ENCODE results near the gene PSKH1. TPM values are rescaled to one million over a fixed set of nuclear protein-coding genes. Genes with fewer than 3 reads are reported as not detected.
A peak's percentile ranks its signal among the peaks of the same experiment; 100 is the strongest.

PSKH1 gene
- total RNA-seq, 1 donor from 2014 or later, result 17.8 TPM

DNA sequence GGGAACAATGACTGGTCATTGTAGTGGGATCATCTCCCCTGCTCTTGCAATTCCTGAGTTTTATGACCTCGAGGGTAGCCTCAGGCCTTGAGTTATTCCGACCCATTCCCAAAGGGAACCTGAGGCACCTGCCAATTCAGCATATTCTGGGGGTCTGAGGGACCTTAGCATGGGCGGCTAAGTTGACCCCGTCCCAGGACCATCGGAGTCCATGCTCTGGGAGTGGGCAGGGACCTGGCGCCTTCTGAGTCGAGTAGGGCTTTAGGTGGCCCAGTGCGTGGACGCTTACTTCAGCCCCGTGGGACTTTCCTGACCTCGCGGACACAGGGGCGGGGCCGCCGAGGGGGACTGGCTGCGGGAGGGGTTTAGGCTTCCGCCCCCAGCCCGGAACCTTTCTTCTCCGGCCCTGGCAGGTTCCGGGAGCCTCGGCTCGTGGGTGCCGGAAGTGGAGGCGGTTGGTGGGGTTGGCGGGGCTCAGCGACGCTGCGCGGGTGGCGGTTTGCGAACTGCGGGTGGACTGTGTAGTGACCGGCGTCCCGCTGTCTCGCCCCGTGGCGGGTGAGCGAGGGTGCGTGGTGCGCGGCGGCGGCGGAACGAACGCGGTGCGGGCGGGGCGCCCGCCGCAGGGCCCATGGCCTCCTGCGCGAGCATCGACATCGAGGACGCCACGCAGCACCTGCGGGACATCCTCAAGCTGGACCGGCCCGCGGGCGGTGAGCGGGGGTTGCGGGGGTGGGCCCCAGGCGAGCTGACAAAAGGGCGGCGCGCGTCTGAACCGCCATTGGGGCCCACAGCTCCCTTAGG, 20.2 kb upstream of the PSKH1 start, which contains the start of gene EDC4:
Gene EDC4 (plus strand): TSS at position 422 of the 804 bp plus-strand sequence. CDS start 210 bp downstream, at position 632.
- Mint-ChIP-seq H3K4me1 (ENCODE audit: low read depth) (peaks cover 35% of the 10 kb centered on the region), H3K9me3 (no peaks in the 10 kb centered on the region), H3K36me3 (ENCODE audit: low read depth) (peaks cover 32% of the 10 kb centered on the region), H3K4me3 (peak within 1 kb of the TSS; percentile 88), H3K27ac (peak within 1 kb of the TSS; percentile 81), H3K27me3 (ENCODE audit: insufficient read depth) (no peaks in the 10 kb centered on the region)
- DNase-seq (ENCODE audit: low spot score), result peak; percentile 89
- intact Hi-C loops (cut with micrococcal nuclease), result loop anchor here (1.0 to 5.0 kb wide), 8 partner anchors 20 to 95 kb away; partner anchors contain the start of genes NUTF2, PSKH1, RANBP10 and SLC12A4

- Mint-ChIP-seq H3K27me3 (ENCODE audit: insufficient read depth) (no peaks in the 10 kb centered on the region), H3K36me3 (ENCODE audit: low read depth) (peaks cover 36% of the 10 kb centered on the region), H3K4me3 (peak overlapping the region; percentile 88), H3K27ac (peak overlapping the region; percentile 81), H3K4me1 (ENCODE audit: low read depth) (peaks cover 35% of the 10 kb centered on the region), H3K9me3 (no peaks in the 10 kb centered on the region)
- DNase-seq (ENCODE audit: low spot score), result no peak
- intact Hi-C loops (cut with micrococcal nuclease), result loop anchor here (1.0 to 5.0 kb wide), 8 partner anchors 20 to 95 kb away; partner anchors contain the start of genes NUTF2, PSKH1, RANBP10 and SLC12A4
Observed at GRCh38 chr16:67873435-67874370, 19.4 kb upstream of the PSKH1 start.

DNA sequence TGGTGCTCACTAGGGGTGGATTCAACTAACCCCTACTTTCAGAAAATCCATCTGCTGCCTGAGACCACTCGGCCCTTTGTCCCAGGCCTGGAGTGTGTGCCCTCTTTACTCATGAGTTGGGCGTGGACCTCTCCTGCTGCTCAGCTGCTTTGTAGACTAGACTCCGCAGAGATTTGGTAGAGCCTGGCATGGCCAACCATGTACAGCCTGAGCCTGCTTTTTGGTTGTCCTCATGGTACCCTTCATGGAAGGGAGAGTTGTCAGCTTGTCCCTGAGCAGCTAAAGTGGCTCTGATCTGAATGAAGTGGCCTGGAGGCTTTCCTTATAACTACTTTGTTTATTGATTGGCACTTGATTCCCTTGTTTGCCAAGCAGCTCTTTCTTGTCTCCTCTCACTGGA, 18.7 kb upstream of the PSKH1 start:
- Mint-ChIP-seq H3K27me3 (ENCODE audit: insufficient read depth) (no peaks in the 10 kb centered on the region), H3K4me1 (ENCODE audit: low read depth) (peaks cover 35% of the 10 kb centered on the region), H3K4me3 (peak overlapping the region; percentile 88), H3K36me3 (ENCODE audit: low read depth) (peaks cover 43% of the 10 kb centered on the region), H3K27ac (peak overlapping the region; percentile 81), H3K9me3 (no peaks in the 10 kb centered on the region)
- intact Hi-C loops (cut with micrococcal nuclease), result loop anchor here (5.0 kb wide), 1 partner anchor 42 kb away; no protein-coding TSS in a partner anchor
- no peak for DNase-seq (ENCODE audit: low spot score)

- no peak overlapping the region for H3K27ac Mint-ChIP-seq
- H3K27me3 Mint-ChIP-seq (ENCODE audit: insufficient read depth), result no peaks in the 10 kb centered on the region
- H3K4me3 Mint-ChIP-seq, result no peak overlapping the region
- no peaks in the 10 kb centered on the region for H3K9me3 Mint-ChIP-seq
- peaks cover 47% of the 10 kb centered on the region for H3K36me3 Mint-ChIP-seq (ENCODE audit: low read depth)
- no peak for DNase-seq (ENCODE audit: low spot score)
- H3K4me1 Mint-ChIP-seq (ENCODE audit: low read depth), result peaks cover 35% of the 10 kb centered on the region
- intact Hi-C loops (cut with micrococcal nuclease), result no loop called here
Observed at GRCh38 chr16:67877064-67877463, 16.0 kb upstream of the PSKH1 start.

- peaks cover 52% of the 10 kb centered on the region for H3K36me3 Mint-ChIP-seq (ENCODE audit: low read depth)
- intact Hi-C loops (cut with micrococcal nuclease), result no loop called here
- H3K4me1 Mint-ChIP-seq (ENCODE audit: low read depth), result peaks cover 28% of the 10 kb centered on the region
- no peak overlapping the region for H3K4me3 Mint-ChIP-seq
- H3K27me3 Mint-ChIP-seq (ENCODE audit: insufficient read depth), result no peaks in the 10 kb centered on the region
- H3K9me3 Mint-ChIP-seq, result no peaks in the 10 kb centered on the region
- no peak overlapping the region for H3K27ac Mint-ChIP-seq
- DNase-seq (ENCODE audit: low spot score), result no peak
Observed at GRCh38 chr16:67878232-67878631, 14.8 kb upstream of the PSKH1 start.

GRCh38 chr16:67878846-67879245, 14.2 kb upstream of the PSKH1 start:
- peaks cover 23% of the 10 kb centered on the region for H3K4me1 Mint-ChIP-seq (ENCODE audit: low read depth)
- H3K4me3 Mint-ChIP-seq, result no peak overlapping the region

GRCh38 chr16:67879462-67879861, 13.6 kb upstream of the PSKH1 start:
- H3K4me1 Mint-ChIP-seq (ENCODE audit: low read depth), result peaks cover 17% of the 10 kb centered on the region
- no peaks in the 10 kb centered on the region for H3K9me3 Mint-ChIP-seq
- peaks cover 60% of the 10 kb centered on the region for H3K36me3 Mint-ChIP-seq (ENCODE audit: low read depth)
- no peaks in the 10 kb centered on the region for H3K27me3 Mint-ChIP-seq (ENCODE audit: insufficient read depth)
- no peak overlapping the region for H3K4me3 Mint-ChIP-seq
- DNase-seq (ENCODE audit: low spot score), result no peak
- no peak overlapping the region for H3K27ac Mint-ChIP-seq
- intact Hi-C loops (cut with micrococcal nuclease), result no loop called here

More at GRCh38 chr16:67878846-67879245, 14.2 kb upstream of the PSKH1 start:
- intact Hi-C loops (cut with micrococcal nuclease), result no loop called here
- Mint-ChIP-seq H3K36me3 (ENCODE audit: low read depth) (peaks cover 57% of the 10 kb centered on the region), H3K27me3 (ENCODE audit: insufficient read depth) (no peaks in the 10 kb centered on the region), H3K27ac (no peak overlapping the region), H3K9me3 (no peaks in the 10 kb centered on the region)
- no peak for DNase-seq (ENCODE audit: low spot score)

DNA sequence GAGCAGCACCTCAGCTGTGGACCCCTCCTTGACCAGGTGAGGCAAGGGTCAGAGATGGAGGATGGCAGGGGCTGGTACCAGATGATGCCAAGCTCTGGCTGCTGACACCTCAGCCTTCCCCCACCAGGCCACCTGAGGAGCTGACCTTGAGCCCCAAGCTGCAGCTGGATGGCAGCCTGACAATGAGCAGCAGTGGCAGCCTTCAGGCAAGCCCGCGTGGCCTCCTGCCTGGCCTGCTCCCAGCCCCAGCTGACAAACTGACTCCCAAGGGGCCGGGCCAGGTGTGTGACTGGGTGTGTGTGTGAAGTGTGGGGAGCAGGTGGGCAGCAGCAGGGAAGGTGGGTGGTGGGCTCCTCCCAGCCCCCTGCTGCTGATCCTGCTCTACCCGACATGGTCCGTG, 13.1 kb upstream of the PSKH1 start:
- intact Hi-C loops (cut with micrococcal nuclease), result no loop called here
- no peak overlapping the region for H3K4me3 Mint-ChIP-seq
- DNase-seq (ENCODE audit: low spot score), result no peak
- no peaks in the 10 kb centered on the region for H3K9me3 Mint-ChIP-seq
- no peak overlapping the region for H3K27ac Mint-ChIP-seq
- peaks cover 12% of the 10 kb centered on the region for H3K4me1 Mint-ChIP-seq (ENCODE audit: low read depth)
- no peaks in the 10 kb centered on the region for H3K27me3 Mint-ChIP-seq (ENCODE audit: insufficient read depth)
- peaks cover 61% of the 10 kb centered on the region for H3K36me3 Mint-ChIP-seq (ENCODE audit: low read depth)

GRCh38 chr16:67880584-67880983, 12.5 kb upstream of the PSKH1 start:
- Mint-ChIP-seq H3K4me1 (ENCODE audit: low read depth) (peaks cover 6% of the 10 kb centered on the region), H3K27me3 (ENCODE audit: insufficient read depth) (no peaks in the 10 kb centered on the region), H3K9me3 (no peaks in the 10 kb centered on the region), H3K36me3 (ENCODE audit: low read depth) (peaks cover 56% of the 10 kb centered on the region), H3K27ac (no peak overlapping the region), H3K4me3 (no peak overlapping the region)
- intact Hi-C loops (cut with micrococcal nuclease), result no loop called here
- DNase-seq (ENCODE audit: low spot score), result no peak

DNA sequence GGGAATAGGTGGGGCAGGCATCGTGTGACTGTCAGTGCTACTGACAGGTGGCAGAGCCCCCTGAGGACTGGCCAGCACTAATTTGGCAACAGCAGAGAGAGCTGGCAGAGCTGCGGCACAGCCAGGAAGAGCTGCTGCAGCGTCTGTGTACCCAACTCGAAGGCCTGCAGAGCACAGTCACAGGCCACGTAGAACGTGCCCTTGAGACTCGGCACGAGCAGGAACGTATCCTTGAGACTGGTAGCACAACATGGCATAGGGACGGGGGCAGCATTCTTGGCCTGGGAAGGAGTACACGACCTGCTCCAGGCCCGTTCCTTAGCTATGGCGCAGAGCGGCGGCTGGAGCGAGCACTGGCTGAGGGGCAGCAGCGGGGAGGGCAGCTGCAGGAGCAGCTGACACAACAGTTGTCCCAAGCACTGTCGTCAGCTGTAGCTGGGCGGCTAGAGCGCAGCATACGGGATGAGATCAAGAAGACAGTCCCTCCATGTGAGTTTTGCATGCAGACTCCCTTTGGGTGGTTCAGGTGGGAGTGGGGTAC, 11.4 kb upstream of the PSKH1 start:
- no peaks in the 10 kb centered on the region for H3K4me1 Mint-ChIP-seq (ENCODE audit: low read depth)
- intact Hi-C loops (cut with micrococcal nuclease), result no loop called here
- peaks cover 56% of the 10 kb centered on the region for H3K36me3 Mint-ChIP-seq (ENCODE audit: low read depth)
- no peak for DNase-seq (ENCODE audit: low spot score)
- H3K27ac Mint-ChIP-seq, result no peak overlapping the region
- no peaks in the 10 kb centered on the region for H3K9me3 Mint-ChIP-seq
- no peak overlapping the region for H3K4me3 Mint-ChIP-seq
- H3K27me3 Mint-ChIP-seq (ENCODE audit: insufficient read depth), result no peaks in the 10 kb centered on the region

GRCh38 chr16:67882374-67883145, 10.5 kb upstream of the PSKH1 start:
- no peak overlapping the region for H3K27ac Mint-ChIP-seq
- DNase-seq (ENCODE audit: low spot score), result no peak
- H3K36me3 Mint-ChIP-seq (ENCODE audit: low read depth), result peaks cover 49% of the 10 kb centered on the region
- no peaks in the 10 kb centered on the region for H3K9me3 Mint-ChIP-seq
- H3K4me1 Mint-ChIP-seq (ENCODE audit: low read depth), result no peaks in the 10 kb centered on the region
- H3K4me3 Mint-ChIP-seq, result no peak overlapping the region
- intact Hi-C loops (cut with micrococcal nuclease), result loop anchor here (1.0 kb wide), 2 partner anchors 46 to 158 kb away; no protein-coding TSS in a partner anchor
- no peaks in the 10 kb centered on the region for H3K27me3 Mint-ChIP-seq (ENCODE audit: insufficient read depth)
